GM10266 (cell line): Measurements from ENCODE around the gene FAM180A.
A peak's percentile ranks its signal among the peaks of the same experiment; 100 is the strongest.

ENCODE experiments used
- DNase-seq: peaks from one replicate; pipeline ENCODE4 v3.0.0; 2012; ENCODE audit errors: extremely low spot score
- CTCF ChIP-seq: IDR thresholded peaks from 2 replicates; pipeline ENCODE4 v1.5.1; 2012; ENCODE audit warnings: mild to moderate bottlenecking, low read depth; ENCODE audit not compliant: control insufficient read depth, insufficient read depth; ENCODE audit errors: missing control alignments

Gene FAM180A

GRCh38 chr7:135713836-135714470, 34.7 kb downstream of the FAM180A start:
- no peak for DNase-seq
- TF ChIP-seq CTCF, result no peak

- no peak for DNase-seq
- TF ChIP-seq CTCF, result no peak
These were observed 35.8 kb downstream of the FAM180A start for GRCh38 chr7:135712796-135713195.

- DNase-seq, result no peak
- peak; percentile 2 for TF ChIP-seq CTCF
These were observed 36.3 kb downstream of the FAM180A start for GRCh38 chr7:135712182-135712782.

GRCh38 chr7:135711139-135711469, 37.5 kb downstream of the FAM180A start:
- no peak for TF ChIP-seq CTCF

GRCh38 chr7:135710417-135711138, 38.0 kb downstream of the FAM180A start:
- TF ChIP-seq CTCF, result peak; percentile 31
- DNase-seq, result peak; percentile 65

More at GRCh38 chr7:135711139-135711469, 37.5 kb downstream of the FAM180A start:
- DNase-seq, result no peak

- no peak for DNase-seq
- TF ChIP-seq CTCF, result no peak
These were observed 39.1 kb downstream of the FAM180A start for GRCh38 chr7:135709508-135709907.

- no peak for DNase-seq
- TF ChIP-seq CTCF, result no peak
These were observed 40.6 kb downstream of the FAM180A start for GRCh38 chr7:135708041-135708440.
